Measurements from ENCODE around the gene MEF2C. TPM values are rescaled to one million over a fixed set of nuclear protein-coding genes. Genes with fewer than 3 reads are reported as not detected.

The MEF2C gene
- total RNA-seq, 2 donors from 2014 or later, result 0.09 to 0.27 TPM

GRCh38 chr5:88688984-88689667 lies 193.9 kb downstream of the MEF2C start:
- DNase-seq (ENCODE audit: low spot score in 2 of 2), result no peak

GRCh38 chr5:88688156-88688983 lies 194.6 kb downstream of the MEF2C start:
- H3K9me3 Mint-ChIP-seq, result peaks cover 5 to 6% of the 10 kb centered on the region in 2 donors
- H3K36me3 Mint-ChIP-seq, result peaks cover 17 to 31% of the 10 kb centered on the region in 2 donors
- no peak overlapping the region for H3K27ac Mint-ChIP-seq
- DNase-seq (ENCODE audit: low spot score in 2 of 2) (no peak), ATAC-seq (no peak)

More at GRCh38 chr5:88688984-88689667, 193.9 kb downstream of the MEF2C start:
- Mint-ChIP-seq H3K36me3 (peaks cover 17 to 25% of the 10 kb centered on the region in 2 donors), H3K9me3 (peaks cover 5 to 6% of the 10 kb centered on the region in 2 donors), H3K27ac (no peak overlapping the region)
- no peak for ATAC-seq

GRCh38 chr5:88687373-88687911 lies 195.5 kb downstream of the MEF2C start:
- Mint-ChIP-seq H3K9me3 (peaks cover 5 to 6% of the 10 kb centered on the region in 2 donors), H3K36me3 (peaks cover 17 to 37% of the 10 kb centered on the region in 2 donors), H3K27ac (no peak overlapping the region)
- ATAC-seq (no peak), DNase-seq (ENCODE audit: low spot score in 2 of 2) (no peak)

- Mint-ChIP-seq H3K27ac (no peak overlapping the region), H3K36me3 (peaks cover 17 to 37% of the 10 kb centered on the region in 2 donors), H3K9me3 (peaks cover 5 to 6% of the 10 kb centered on the region in 2 donors)
- ATAC-seq (no peak), DNase-seq (ENCODE audit: low spot score in 2 of 2) (no peak)
Observed at GRCh38 chr5:88686726-88687125, 196.3 kb downstream of the MEF2C start.

- peaks cover 5 to 6% of the 10 kb centered on the region in 2 donors for H3K9me3 Mint-ChIP-seq
- DNase-seq (ENCODE audit: low spot score in 2 of 2), result no peak
- peak overlapping the region in 1 of 2 donors; percentile 60 for H3K27ac Mint-ChIP-seq
- no peak for ATAC-seq
- peaks cover 12 to 31% of the 10 kb centered on the region in 2 donors for H3K36me3 Mint-ChIP-seq
Observed at GRCh38 chr5:88685591-88686541, 197.1 kb downstream of the MEF2C start.

GRCh38 chr5:88683506-88684135 lies 199.4 kb downstream of the MEF2C start:
- H3K36me3 Mint-ChIP-seq, result peaks cover 12 to 31% of the 10 kb centered on the region in 2 donors
- ATAC-seq, result peak in 1 of 2 donors; percentile 52
- peak overlapping the region in 1 of 2 donors; percentile 29 for H3K27ac Mint-ChIP-seq
- DNase-seq (ENCODE audit: low spot score in 2 of 2), result no peak
- peaks cover 6% of the 10 kb centered on the region in 2 donors for H3K9me3 Mint-ChIP-seq

GRCh38 chr5:88682881-88683361 lies 200.1 kb downstream of the MEF2C start:
- H3K9me3 Mint-ChIP-seq, result peaks cover 6 to 8% of the 10 kb centered on the region in 2 donors
- ATAC-seq (no peak), DNase-seq (ENCODE audit: low spot score in 2 of 2) (no peak)
- peaks cover 13 to 33% of the 10 kb centered on the region in 2 donors for H3K36me3 Mint-ChIP-seq
- no peak overlapping the region for H3K27ac Mint-ChIP-seq

- ATAC-seq (no peak), DNase-seq (ENCODE audit: low spot score in 2 of 2) (no peak)
- Mint-ChIP-seq H3K27ac (no peak overlapping the region), H3K36me3 (peaks cover 18 to 40% of the 10 kb centered on the region in 2 donors), H3K9me3 (peaks cover 6 to 8% of the 10 kb centered on the region in 2 donors)
Observed at GRCh38 chr5:88682131-88682530, 200.9 kb downstream of the MEF2C start.

GRCh38 chr5:88681211-88681803 lies 201.7 kb downstream of the MEF2C start:
- ATAC-seq, result no peak
- DNase-seq (ENCODE audit: low spot score in 2 of 2), result no peak
- H3K36me3 Mint-ChIP-seq, result peaks cover 15 to 40% of the 10 kb centered on the region in 2 donors
- H3K27ac Mint-ChIP-seq, result no peak overlapping the region
- H3K9me3 Mint-ChIP-seq, result peaks cover 4 to 12% of the 10 kb centered on the region in 2 donors

- Mint-ChIP-seq H3K9me3 (peaks cover 0 to 7% of the 10 kb centered on the region in 2 donors), H3K36me3 (peaks cover 11 to 37% of the 10 kb centered on the region in 2 donors), H3K27ac (no peak overlapping the region)
- DNase-seq (ENCODE audit: low spot score in 2 of 2), result peak in 1 of 2 donors; percentile 93
- ATAC-seq, result peak; percentile 84 to 93
Observed at GRCh38 chr5:88680253-88681132, 202.5 kb downstream of the MEF2C start.

GRCh38 chr5:88679638-88680037 lies 203.3 kb downstream of the MEF2C start:
- no peak overlapping the region for H3K27ac Mint-ChIP-seq
- DNase-seq (ENCODE audit: low spot score in 2 of 2) (no peak), ATAC-seq (no peak)

GRCh38 chr5:88678770-88679381 lies 204.1 kb downstream of the MEF2C start:
- H3K9me3 Mint-ChIP-seq, result peaks cover 0 to 7% of the 10 kb centered on the region in 2 donors
- no peak overlapping the region for H3K27ac Mint-ChIP-seq
- ATAC-seq, result no peak
- no peak for DNase-seq (ENCODE audit: low spot score in 2 of 2)
- peaks cover 16 to 40% of the 10 kb centered on the region in 2 donors for H3K36me3 Mint-ChIP-seq

More at GRCh38 chr5:88679638-88680037, 203.3 kb downstream of the MEF2C start:
- H3K36me3 Mint-ChIP-seq, result peaks cover 16 to 41% of the 10 kb centered on the region in 2 donors
- peaks cover 0 to 7% of the 10 kb centered on the region in 2 donors for H3K9me3 Mint-ChIP-seq

- no peak for DNase-seq (ENCODE audit: low spot score in 2 of 2)
- Mint-ChIP-seq H3K9me3 (peaks cover 0 to 7% of the 10 kb centered on the region in 2 donors), H3K27ac (no peak overlapping the region), H3K36me3 (peaks cover 16 to 44% of the 10 kb centered on the region in 2 donors)
- no peak for ATAC-seq
Observed at GRCh38 chr5:88677943-88678769, 204.8 kb downstream of the MEF2C start.

Measured in activated naive CD4-positive, alpha-beta T cell treated with anti-CD3 and anti-CD28 coated beads, Interleukin-2, amount 50 U/mL, for 72 hours (primary cell).